ENCODE data around the gene ADRA2C. TPM values are rescaled to one million over a fixed set of nuclear protein-coding genes. Genes with fewer than 3 reads are reported as not detected.

The ADRA2C gene
- total and polyA plus RNA-seq, 8 donors, result 1.1 to 6.8 (median 3.0) TPM

DNA sequence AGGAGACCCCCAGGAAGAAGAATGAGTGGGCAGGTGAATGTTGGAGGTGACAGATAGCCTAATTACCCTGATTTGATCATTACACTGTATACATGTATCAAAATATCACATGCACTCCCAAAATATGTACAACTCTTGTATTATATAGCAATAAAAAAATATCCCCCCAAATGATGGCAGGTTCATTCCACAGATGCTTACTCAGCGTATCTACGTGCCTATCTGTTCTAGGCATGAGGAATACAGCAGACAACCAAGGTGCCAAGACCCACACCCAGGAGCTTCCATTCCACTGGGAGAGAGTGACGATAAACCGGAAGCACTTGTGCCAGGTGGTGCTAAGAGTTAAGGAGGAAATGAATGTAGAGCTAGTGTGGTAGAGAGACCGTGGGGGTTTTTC, 42.4 kb downstream of the ADRA2C start:
- no peak overlapping the region for H3K4me3 ChIP-seq
- no peaks in the 10 kb centered on the region for H3K36me3 ChIP-seq
- H3K27me3 ChIP-seq, result no peaks in the 10 kb centered on the region
- DNase-seq, result no peak
- H3K27ac ChIP-seq, result no peak overlapping the region
- no peak for TF ChIP-seq CTCF (IDR thresholded peaks at IDR 0.05)
- H3K9me3 ChIP-seq, result no peaks in the 10 kb centered on the region
- WGBS, 2 donors, result 48 to 57% methylated on average over 5 of the region's 5 CpGs
- no peaks in the 10 kb centered on the region for H3K4me1 ChIP-seq
- ATAC-seq, result no peak
- no peak for FAIRE-seq
- intact Hi-C loops (cut with DNase I), result no loop called here

DNA sequence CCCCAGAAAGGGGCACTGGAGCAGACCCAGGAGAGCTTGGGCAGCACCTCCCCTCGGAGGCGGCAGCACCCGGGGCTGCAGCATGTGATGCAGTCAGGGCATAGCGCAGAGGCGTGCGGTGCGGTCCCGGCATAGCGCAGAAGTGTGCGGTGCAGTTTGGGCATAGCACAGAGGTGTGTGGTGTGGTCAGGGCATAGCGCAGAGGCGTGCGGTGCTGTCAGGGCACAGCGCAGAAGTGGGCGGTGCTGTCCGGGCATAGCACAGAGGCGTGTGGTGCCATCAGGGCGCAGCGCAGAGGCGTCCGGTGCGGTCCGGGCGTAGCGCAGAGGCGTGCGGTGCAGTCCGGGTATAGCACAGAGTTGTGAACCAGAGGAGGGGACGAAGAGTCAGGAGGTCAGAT, 42.8 kb downstream of the ADRA2C start:
- FAIRE-seq (no peak), DNase-seq (peak in 2 of 6 donors; percentile 8 to 34), ATAC-seq (no peak)
- TF ChIP-seq CTCF (IDR thresholded peaks at IDR 0.05), result no peak
- H3K9me3 ChIP-seq, result no peaks in the 10 kb centered on the region
- no peaks in the 10 kb centered on the region for H3K27me3 ChIP-seq
- H3K36me3 ChIP-seq, result no peaks in the 10 kb centered on the region
- H3K27ac ChIP-seq, result no peak overlapping the region
- intact Hi-C loops (cut with DNase I), result no loop called here
- WGBS, 2 donors, result 74 to 84% methylated on average over 29 of the region's 29 CpGs
- no peak overlapping the region for H3K4me3 ChIP-seq
- H3K4me1 ChIP-seq, result no peaks in the 10 kb centered on the region

- Histone ChIP-seq H3K27ac (no peak overlapping the region), H3K36me3 (no peaks in the 10 kb centered on the region), H3K9me3 (no peaks in the 10 kb centered on the region), H3K4me1 (no peaks in the 10 kb centered on the region), H3K27me3 (no peaks in the 10 kb centered on the region), H3K4me3 (no peak overlapping the region)
- DNase-seq (peak in 3 of 6 donors; percentile 6 to 36 (median 24)), ATAC-seq (no peak), FAIRE-seq (no peak)
- no peak for TF ChIP-seq CTCF (IDR thresholded peaks at IDR 0.05)
- 58 to 71% methylated on average over 18 of the region's 18 CpGs for WGBS, 2 donors
- intact Hi-C loops (cut with DNase I), result no loop called here
These were observed 43.4 kb downstream of the ADRA2C start for GRCh38 chr4:3809451-3810110.

GRCh38 chr4:3810111-3810680, 44.0 kb downstream of the ADRA2C start:
- Histone ChIP-seq H3K4me3 (no peak overlapping the region), H3K9me3 (no peaks in the 10 kb centered on the region), H3K36me3 (no peaks in the 10 kb centered on the region), H3K27me3 (no peaks in the 10 kb centered on the region), H3K27ac (no peak overlapping the region), H3K4me1 (no peaks in the 10 kb centered on the region)
- no peak for FAIRE-seq
- WGBS, 2 donors, result 44 to 64% methylated on average over 15 of the region's 15 CpGs
- TF ChIP-seq CTCF (IDR thresholded peaks at IDR 0.05), result no peak
- intact Hi-C loops (cut with DNase I), result no loop called here
- peak in 3 of 4 donors; percentile 27 to 65 (median 55) for ATAC-seq
- DNase-seq, result peak in 3 of 6 donors; percentile 59 to 70 (median 64)

All from pancreas (tissue), 10 donors.